HepG2 (cell line): ENCODE measurements around the gene RIPOR3. TPM values are rescaled to one million over a fixed set of nuclear protein-coding genes. Genes with fewer than 3 reads are reported as not detected.

Experiments used
- AHR ChIP-seq: IDR thresholded peaks from 2 replicates; pipeline ENCODE4 v1.6.1; 2018; ENCODE audit warnings: missing genetic modification reagents, missing compliant biosample characterization
- ESRRA ChIP-seq: sonication (generic); formaldehyde crosslinking; IDR thresholded peaks from 2 replicates; pipeline ENCODE4 v1.5.1; 2020; ENCODE audit warnings: mild to moderate bottlenecking, low read depth, missing genetic modification reagents
- ETV5 ChIP-seq: IDR thresholded peaks from 2 replicates; pipeline ENCODE4 v1.6.1; 2018; ENCODE audit warnings: missing biosample characterization, missing genetic modification reagents, inconsistent platforms, borderline replicate concordance
- NKX3-1 ChIP-seq: sonication (generic); formaldehyde crosslinking; IDR thresholded peaks from 2 replicates; pipeline ENCODE4 v1.5.0; 2020; ENCODE audit warnings: missing genetic modification reagents
- NONO ChIP-seq, 2 experiments: fragments of 450-650 bp in 1 of 2; sonication (generic) in 1 of 2; formaldehyde crosslinking in 1 of 2; IDR thresholded peaks in 1 of 2; conservative IDR thresholded peaks in 1 of 2; 2 replicates each; pipeline versions ENCODE4 v1.6.1 to v1.8.0; 2017 to 2022; ENCODE audit warnings: mild to moderate bottlenecking in 1 of 2, missing genetic modification reagents in 1 of 2, moderate library complexity in 1 of 2
- NR2F6 ChIP-seq, 2 experiments: IDR thresholded peaks; 2 replicates each; pipeline ENCODE4 v1.6.1; 2016; ENCODE audit warnings: antibody characterized with exemption in 1 of 2, mild to moderate bottlenecking in 1 of 2
- POLR2AphosphoS2 ChIP-seq: IDR thresholded peaks from 2 replicates; pipeline ENCODE4 v1.6.1; 2011; ENCODE audit warnings: low read depth, low read length, improper control_type of control experiment
- RORA ChIP-seq: sonication (generic); formaldehyde crosslinking; IDR thresholded peaks from 2 replicates; pipeline ENCODE4 v1.5.0; 2020; ENCODE audit warnings: mild to moderate bottlenecking, missing genetic modification reagents, moderate library complexity
- SP4 ChIP-seq: sonication (generic); formaldehyde crosslinking; IDR thresholded peaks from 2 replicates; pipeline ENCODE4 v1.8.1; 2023; ENCODE audit warnings: mild to moderate bottlenecking, missing genetic modification reagents
- TARDBP ChIP-seq: sonication (generic); formaldehyde crosslinking; IDR thresholded peaks from 2 replicates; pipeline ENCODE4 v1.8.0; 2022; ENCODE audit warnings: mild to moderate bottlenecking, missing genetic modification reagents
- ZBTB3 ChIP-seq: sonication (generic); formaldehyde crosslinking; IDR thresholded peaks from 2 replicates; pipeline ENCODE4 v1.4.0; 2020; ENCODE audit warnings: low read depth, mild to moderate bottlenecking, moderate library complexity, missing genetic modification reagents, borderline replicate concordance
- ZNF598 ChIP-seq: sonication (generic); formaldehyde crosslinking; IDR thresholded peaks from 2 replicates; pipeline ENCODE4 v1.5.1; 2020; ENCODE audit warnings: mild to moderate bottlenecking, missing genetic modification reagents, borderline replicate concordance
- ZNF772 ChIP-seq: sonication (generic); formaldehyde crosslinking; IDR thresholded peaks from 2 replicates; pipeline ENCODE4 v1.5.0; 2020; ENCODE audit warnings: mild to moderate bottlenecking, missing genetic modification reagents
- polyA plus RNA-seq, 8 experiments: library from polyadenylated mRNA; depleted of rRNA in 3 of 8; stranded (reverse) in 7 of 8; unstranded in 1 of 8; fragments of >200 nt; fragmentation: Illumina TruSeq in 4 of 8; extraction: Trizol in 4 of 8; gene quantifications; 2 replicates each; pipeline versions ENCODE4 v1.2.1 to v1.2.3, GENCODE V29; 2011 to 2016; ENCODE audit warnings: low read depth in 4 of 8, missing spikeins in 1 of 8, mixed read lengths in 1 of 8; ENCODE audit not compliant: insufficient read depth in 1 of 8
- total RNA-seq, 5 experiments: library from RNA; depleted of rRNA; stranded (reverse); fragments of >200 nt; fragmentation: Illumina TruSeq; extraction: Trizol; gene quantifications; 2 replicates each; pipeline ENCODE4 v1.2.3, GENCODE V29; 2016; ENCODE audit warnings: low read depth in 1 of 5
- TF ChIP-seq, protein P1 (sequence below): sonication (generic); formaldehyde crosslinking; IDR thresholded peaks from 2 replicates; pipeline ENCODE4 v1.4.0; 2020; ENCODE audit warnings: mild to moderate bottlenecking, missing genetic modification reagents
- TF ChIP-seq, protein P2 (sequence below): sonication (generic); formaldehyde crosslinking; IDR thresholded peaks from 2 replicates; pipeline ENCODE4 v1.5.1; 2020; ENCODE audit warnings: mild to moderate bottlenecking, missing genetic modification reagents, moderate library complexity

The RIPOR3 gene
- total and polyA plus RNA-seq, 2 of the 13 experiments (the other 11 are each of a cell fraction or from before 2014, with no cell fraction given), result 0.18 TPM; not detected in 1

- TF ChIP-seq, protein P1, sequence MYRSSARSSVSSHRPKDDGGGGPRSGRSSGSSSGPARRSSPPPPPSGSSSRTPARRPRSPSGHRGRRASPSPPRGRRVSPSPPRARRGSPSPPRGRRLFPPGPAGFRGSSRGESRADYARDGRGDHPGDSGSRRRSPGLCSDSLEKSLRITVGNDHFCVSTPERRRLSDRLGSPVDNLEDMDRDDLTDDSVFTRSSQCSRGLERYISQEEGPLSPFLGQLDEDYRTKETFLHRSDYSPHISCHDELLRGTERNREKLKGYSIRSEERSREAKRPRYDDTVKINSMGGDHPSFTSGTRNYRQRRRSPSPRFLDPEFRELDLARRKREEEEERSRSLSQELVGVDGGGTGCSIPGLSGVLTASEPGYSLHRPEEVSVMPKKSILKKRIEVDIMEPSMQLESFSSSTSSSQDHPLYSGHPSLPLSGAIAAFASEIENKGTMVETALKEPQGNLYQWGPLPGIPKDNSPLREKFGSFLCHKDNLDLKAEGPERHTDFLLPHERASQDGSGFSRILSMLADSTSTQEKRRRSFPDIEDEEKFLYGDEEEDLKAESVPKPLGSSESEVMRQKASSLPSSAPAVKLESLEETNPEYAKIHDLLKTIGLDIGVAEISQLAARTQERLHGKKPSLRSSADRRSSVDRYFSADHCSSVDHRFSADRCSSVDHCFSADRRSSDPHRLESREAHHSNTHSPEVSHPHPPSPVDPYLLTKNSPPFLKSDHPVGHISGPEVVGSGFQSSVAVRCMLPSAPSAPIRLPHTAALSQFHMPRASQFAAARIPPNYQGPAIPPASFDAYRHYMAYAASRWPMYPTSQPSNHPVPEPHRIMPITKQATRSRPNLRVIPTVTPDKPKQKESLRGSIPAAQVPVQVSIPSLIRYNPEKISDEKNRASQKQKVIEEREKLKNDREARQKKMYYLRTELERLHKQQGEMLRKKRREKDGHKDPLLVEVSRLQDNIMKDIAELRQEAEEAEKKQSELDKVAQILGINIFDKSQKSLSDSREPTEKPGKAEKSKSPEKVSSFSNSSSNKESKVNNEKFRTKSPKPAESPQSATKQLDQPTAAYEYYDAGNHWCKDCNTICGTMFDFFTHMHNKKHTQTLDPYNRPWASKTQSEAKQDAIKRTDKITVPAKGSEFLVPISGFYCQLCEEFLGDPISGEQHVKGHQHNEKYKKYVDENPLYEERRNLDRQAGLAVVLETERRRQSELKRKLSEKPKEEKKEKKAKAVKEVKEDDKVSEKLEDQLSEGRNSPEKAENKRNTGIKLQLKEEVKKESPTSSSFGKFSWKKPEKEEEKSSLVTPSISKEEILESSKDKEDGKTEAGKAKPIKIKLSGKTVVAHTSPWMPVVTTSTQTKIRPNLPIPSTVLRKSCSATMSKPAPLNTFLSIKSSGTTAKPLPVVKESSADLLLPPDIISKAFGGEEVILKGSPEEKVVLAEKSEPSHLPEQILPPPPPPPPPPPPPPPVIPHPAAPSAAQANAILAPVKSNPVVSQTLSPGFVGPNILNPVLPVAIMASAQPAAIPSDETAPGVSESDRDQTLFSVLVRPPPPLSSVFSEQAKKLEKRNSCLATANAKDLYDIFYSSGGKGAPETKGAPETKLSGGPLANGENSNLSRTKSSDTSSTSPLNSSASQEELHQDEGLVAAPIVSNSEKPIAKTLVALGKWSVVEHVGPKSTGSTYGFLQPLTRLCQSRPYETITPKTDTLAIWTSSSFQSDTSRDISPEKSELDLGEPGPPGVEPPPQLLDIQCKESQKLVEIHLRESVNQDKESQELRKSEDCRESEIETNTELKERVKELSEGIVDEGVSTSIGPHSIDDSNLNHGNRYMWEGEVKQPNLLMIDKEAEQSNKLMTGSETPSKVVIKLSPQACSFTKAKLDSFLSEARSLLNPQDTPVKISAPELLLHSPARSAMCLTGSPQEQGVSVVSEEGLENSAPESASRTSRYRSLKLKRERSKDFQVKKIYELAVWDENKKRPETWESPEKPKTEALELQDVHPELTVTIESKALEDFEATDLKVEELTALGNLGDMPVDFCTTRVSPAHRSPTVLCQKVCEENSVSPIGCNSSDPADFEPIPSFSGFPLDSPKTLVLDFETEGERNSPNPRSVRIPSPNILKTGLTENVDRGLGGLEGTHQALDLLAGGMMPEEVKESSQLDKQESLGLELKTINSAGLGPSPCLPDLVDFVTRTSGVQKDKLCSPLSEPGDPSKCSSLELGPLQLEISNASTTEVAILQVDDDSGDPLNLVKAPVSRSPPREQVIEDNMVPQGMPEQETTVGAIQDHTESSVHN (CRISPR knock-in tag), result no peak
- TF ChIP-seq ESRRA (CRISPR knock-in tag) (no peak), RORA (CRISPR knock-in tag) (no peak), NR2F6 (IDR thresholded peaks at IDR 0.05) (no peak), NR2F6 (CRISPR knock-in tag; IDR thresholded peaks at IDR 0.05) (peak; percentile 25; the same call in 1 of the 2 replicates), SP4 (CRISPR knock-in tag) (no peak; the same call in 1 of the 2 replicates), AHR (peak; percentile 75; the same call in 1 of the 2 replicates), TARDBP (CRISPR knock-in tag) (0 out of 2 replicates have a peak, but pooled peaks have one; percentile 33), ETV5 (CRISPR knock-in tag) (peak; percentile 30; the same call in 1 of the 2 replicates), NKX3-1 (CRISPR knock-in tag) (0 out of 2 replicates have a peak, but pooled peaks have one; percentile 10), ZNF772 (CRISPR knock-in tag) (peak; percentile 32; the same call in 1 of the 2 replicates), ZBTB3 (no peak), ZNF598 (CRISPR knock-in tag) (0 out of 2 replicates have a peak, but pooled peaks have one; percentile 15), POLR2AphosphoS2 (no peak), NONO (IDR thresholded peaks at IDR 0.05) (no peak), NONO (CRISPR knock-in tag; conservative IDR thresholded peaks at IDR 0.05) (peak; percentile 49; the same call in 1 of the 2 replicates)
- TF ChIP-seq, protein P2, sequence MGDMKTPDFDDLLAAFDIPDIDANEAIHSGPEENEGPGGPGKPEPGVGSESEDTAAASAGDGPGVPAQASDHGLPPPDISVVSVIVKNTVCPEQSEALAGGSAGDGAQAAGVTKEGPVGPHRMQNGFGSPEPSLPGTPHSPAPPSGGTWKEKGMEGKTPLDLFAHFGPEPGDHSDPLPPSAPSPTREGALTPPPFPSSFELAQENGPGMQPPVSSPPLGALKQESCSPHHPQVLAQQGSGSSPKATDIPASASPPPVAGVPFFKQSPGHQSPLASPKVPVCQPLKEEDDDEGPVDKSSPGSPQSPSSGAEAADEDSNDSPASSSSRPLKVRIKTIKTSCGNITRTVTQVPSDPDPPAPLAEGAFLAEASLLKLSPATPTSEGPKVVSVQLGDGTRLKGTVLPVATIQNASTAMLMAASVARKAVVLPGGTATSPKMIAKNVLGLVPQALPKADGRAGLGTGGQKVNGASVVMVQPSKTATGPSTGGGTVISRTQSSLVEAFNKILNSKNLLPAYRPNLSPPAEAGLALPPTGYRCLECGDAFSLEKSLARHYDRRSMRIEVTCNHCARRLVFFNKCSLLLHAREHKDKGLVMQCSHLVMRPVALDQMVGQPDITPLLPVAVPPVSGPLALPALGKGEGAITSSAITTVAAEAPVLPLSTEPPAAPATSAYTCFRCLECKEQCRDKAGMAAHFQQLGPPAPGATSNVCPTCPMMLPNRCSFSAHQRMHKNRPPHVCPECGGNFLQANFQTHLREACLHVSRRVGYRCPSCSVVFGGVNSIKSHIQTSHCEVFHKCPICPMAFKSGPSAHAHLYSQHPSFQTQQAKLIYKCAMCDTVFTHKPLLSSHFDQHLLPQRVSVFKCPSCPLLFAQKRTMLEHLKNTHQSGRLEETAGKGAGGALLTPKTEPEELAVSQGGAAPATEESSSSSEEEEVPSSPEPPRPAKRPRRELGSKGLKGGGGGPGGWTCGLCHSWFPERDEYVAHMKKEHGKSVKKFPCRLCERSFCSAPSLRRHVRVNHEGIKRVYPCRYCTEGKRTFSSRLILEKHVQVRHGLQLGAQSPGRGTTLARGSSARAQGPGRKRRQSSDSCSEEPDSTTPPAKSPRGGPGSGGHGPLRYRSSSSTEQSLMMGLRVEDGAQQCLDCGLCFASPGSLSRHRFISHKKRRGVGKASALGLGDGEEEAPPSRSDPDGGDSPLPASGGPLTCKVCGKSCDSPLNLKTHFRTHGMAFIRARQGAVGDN (CRISPR knock-in tag), result peak; percentile 71
These were observed 111.2 kb downstream of the RIPOR3 start (continued) for GRCh38 chr20:50580016-50580747.
